BE2C (cell line): ENCODE results near the gene TM6SF1.
"Not testable (repeated sequence)": the region's sequence is repeated elsewhere in the genome, so short reads cannot be mapped to it uniquely, and the experiment has no call there.

Experiments used
- DNase-seq: peaks from one replicate; pipeline ENCODE4 v3.0.0-alpha.2; 2020
- H3K27me3 ChIP-seq: fragments of 250-450 bp; sonication (Bioruptor Pico); 2 replicates; pipeline ENCODE4 v1.5.1; 2020; ENCODE audit warnings: mild to moderate bottlenecking
- H3K36me3 ChIP-seq: fragments of 250-450 bp; sonication (Bioruptor Pico); 2 replicates; pipeline ENCODE4 v1.5.1; 2020; ENCODE audit warnings: mild to moderate bottlenecking
- H3K4me1 ChIP-seq: fragments of 250-450 bp; sonication (Bioruptor Pico); 2 replicates; pipeline ENCODE4 v1.5.1; 2020
- H3K4me3 ChIP-seq: 2 replicates; pipeline ENCODE4 v1.5.1; 2011; ENCODE audit warnings: low read depth, low read length
- H3K9me3 ChIP-seq: fragments of 250-450 bp; sonication (Bioruptor Pico); 2 replicates; pipeline ENCODE4 v1.5.1; 2020
- CTCF ChIP-seq: IDR thresholded peaks from 2 replicates; pipeline ENCODE4 v1.5.1; 2012; ENCODE audit warnings: mild to moderate bottlenecking, low read depth, low read length

Gene TM6SF1

DNA sequence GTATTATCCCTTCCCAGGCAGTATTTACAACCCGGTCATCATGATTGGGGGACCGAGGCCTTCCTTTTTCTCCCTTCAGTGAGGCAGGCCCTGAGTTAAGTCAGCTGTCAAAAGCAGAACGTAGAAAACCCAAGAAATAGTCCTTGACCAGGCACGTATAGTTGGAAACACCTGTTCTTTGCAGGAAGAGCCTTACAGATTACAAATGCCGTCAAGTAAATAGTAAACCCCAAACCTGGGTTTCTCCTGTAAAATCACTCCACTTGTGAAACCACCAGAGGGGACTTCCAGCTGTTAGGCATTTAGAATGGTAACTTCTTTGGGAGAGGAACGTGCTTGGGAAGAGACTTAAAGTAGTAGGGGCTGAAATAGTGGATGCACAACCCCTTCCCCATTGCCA, 39.4 kb upstream of the TM6SF1 start:
- Histone ChIP-seq H3K27me3 (no peaks in the 10 kb centered on the region), H3K4me3 (no peak overlapping the region), H3K36me3 (peaks cover 11% of the 10 kb centered on the region), H3K9me3 (peaks cover 6% of the 10 kb centered on the region), H3K4me1 (no peaks in the 10 kb centered on the region)
- no peak for DNase-seq
- no peak for TF ChIP-seq CTCF

DNA sequence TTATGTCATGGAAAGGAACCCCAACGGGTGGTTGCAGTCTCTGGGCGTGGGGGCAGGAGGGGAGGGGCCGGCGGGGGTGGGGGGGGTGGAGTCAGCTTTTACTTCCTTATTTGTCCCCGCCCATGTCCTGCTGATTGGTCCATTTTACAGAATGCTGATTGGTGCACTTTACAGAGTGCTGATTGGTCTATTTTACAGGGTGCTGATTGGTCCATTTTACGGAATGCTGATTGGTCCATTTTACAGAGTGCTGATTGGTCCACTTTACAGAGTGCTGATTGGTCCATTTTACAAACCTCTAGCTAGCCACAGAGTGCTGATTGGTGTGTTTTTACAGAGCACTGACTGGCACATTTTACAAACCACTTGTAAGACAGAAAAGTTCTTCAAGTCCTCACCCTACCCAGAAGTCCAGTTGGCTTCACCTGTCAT, 38.2 kb upstream of the TM6SF1 start:
- peak; percentile 56 for DNase-seq
- not testable (repeated sequence) for H3K4me3 ChIP-seq, H3K4me1 ChIP-seq, H3K27me3 ChIP-seq, H3K9me3 ChIP-seq, H3K36me3 ChIP-seq

- H3K27me3 ChIP-seq, result peaks cover 33% of the 10 kb centered on the region
- no peaks in the 10 kb centered on the region for H3K4me1 ChIP-seq
- DNase-seq, result no peak
- H3K9me3 ChIP-seq, result no peaks in the 10 kb centered on the region
- no peak overlapping the region for H3K4me3 ChIP-seq
- no peaks in the 10 kb centered on the region for H3K36me3 ChIP-seq
- TF ChIP-seq CTCF, result no peak
Measured at GRCh38 chr15:83077491-83078230, 29.8 kb upstream of the TM6SF1 start.

GRCh38 chr15:83078712-83079111, 28.7 kb upstream of the TM6SF1 start:
- H3K4me1 ChIP-seq, result no peaks in the 10 kb centered on the region
- peaks cover 33% of the 10 kb centered on the region for H3K27me3 ChIP-seq

DNA sequence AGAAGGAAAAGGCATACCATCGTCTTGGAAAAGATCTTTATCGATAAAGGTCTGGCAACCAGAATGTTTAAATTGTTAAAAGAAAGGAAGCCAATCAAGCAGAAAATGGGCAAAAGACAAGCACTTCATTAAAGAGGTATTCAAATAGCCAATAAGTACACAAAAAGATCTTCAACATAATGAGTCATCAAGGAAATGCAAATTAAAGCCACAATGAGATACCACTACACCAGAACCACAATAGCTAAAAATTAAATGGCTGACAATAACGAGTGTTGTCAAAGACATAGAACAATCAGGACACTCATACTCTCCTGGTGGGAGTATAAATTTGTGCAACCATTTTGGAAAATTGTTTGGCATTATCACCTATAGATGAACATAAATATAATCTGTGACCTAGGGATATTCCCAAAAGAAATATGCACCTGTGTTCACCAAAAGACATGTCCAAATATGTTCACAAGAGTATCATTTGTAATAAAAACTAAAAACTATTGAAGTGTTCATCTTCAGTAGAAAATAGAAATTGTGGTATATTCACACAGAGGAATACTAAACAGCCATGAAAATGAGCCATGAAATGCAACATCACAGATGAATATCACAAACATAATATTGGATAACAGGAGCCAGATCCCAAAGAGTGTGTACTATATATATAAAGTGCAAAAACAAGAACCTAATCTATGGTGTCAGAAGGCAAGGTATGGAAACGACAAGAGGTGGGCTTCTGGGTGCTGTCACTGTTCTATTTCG, 26.0 kb upstream of the TM6SF1 start:
- Histone ChIP-seq H3K9me3 (no peaks in the 10 kb centered on the region), H3K36me3 (no peaks in the 10 kb centered on the region), H3K4me1 (no peaks in the 10 kb centered on the region), H3K27me3 (peaks cover 33% of the 10 kb centered on the region), H3K4me3 (no peak overlapping the region)
- no peak for DNase-seq
- TF ChIP-seq CTCF, result no peak

More at GRCh38 chr15:83078712-83079111, 28.7 kb upstream of the TM6SF1 start:
- no peak for DNase-seq
- TF ChIP-seq CTCF, result no peak
- Histone ChIP-seq H3K9me3 (no peaks in the 10 kb centered on the region), H3K36me3 (no peaks in the 10 kb centered on the region), H3K4me3 (no peak overlapping the region)

GRCh38 chr15:83082730-83083386, 24.6 kb upstream of the TM6SF1 start:
- Histone ChIP-seq H3K4me1 (no peaks in the 10 kb centered on the region), H3K27me3 (peaks cover 29% of the 10 kb centered on the region), H3K9me3 (no peaks in the 10 kb centered on the region), H3K36me3 (no peaks in the 10 kb centered on the region), H3K4me3 (no peak overlapping the region)
- no peak for DNase-seq
- TF ChIP-seq CTCF, result no peak
